NCI-H446 (cell line): ENCODE results near the gene ACOXL.
"Not testable (repeated sequence)": the region's sequence is repeated elsewhere in the genome, so short reads cannot be mapped to it uniquely, and the experiment has no call there.

Experiments used
- DNase-seq, 2 experiments: peaks; one replicate each; lab custom pipeline; 2025; lab: John Stamatoyannopoulos, UW

The ACOXL gene

GRCh38 chr2:111061191-111061590 is 328.8 kb downstream of the ACOXL start:
- no peak for DNase-seq

- no peak for DNase-seq
Measured at GRCh38 chr2:111062417-111062816, 330.0 kb downstream of the ACOXL start.

- DNase-seq = no peak
Measured at GRCh38 chr2:111066062-111066593, 333.8 kb downstream of the ACOXL start.

GRCh38 chr2:111068435-111069058 is 336.2 kb downstream of the ACOXL start:
- DNase-seq = no peak

- DNase-seq = no peak
Measured at GRCh38 chr2:111069722-111070121, 337.3 kb downstream of the ACOXL start.

GRCh38 chr2:111071600-111072171 is 339.3 kb downstream of the ACOXL start:
- DNase-seq = peak in 1 of 2 experiments; percentile 1

GRCh38 chr2:111072220-111072871 is 340.0 kb downstream of the ACOXL start:
- DNase-seq = peak; percentile 61 to 67

- DNase-seq = not testable (repeated sequence)
Measured at GRCh38 chr2:111082659-111083058, 350.3 kb downstream of the ACOXL start.

- DNase-seq = no peak
Measured at GRCh38 chr2:111091811-111092211, 359.4 kb downstream of the ACOXL start.

- DNase-seq = no peak
Measured at GRCh38 chr2:111094691-111095090, 362.3 kb downstream of the ACOXL start.

- no peak for DNase-seq
Measured at GRCh38 chr2:111095434-111095833, 363.1 kb downstream of the ACOXL start.

GRCh38 chr2:111099402-111099801 is 367.0 kb downstream of the ACOXL start:
- no peak for DNase-seq

- DNase-seq = no peak
Measured at GRCh38 chr2:111100087-111100764, 367.9 kb downstream of the ACOXL start.

GRCh38 chr2:111100765-111101162 is 368.4 kb downstream of the ACOXL start:
- DNase-seq = no peak

GRCh38 chr2:111101592-111101991 is 369.2 kb downstream of the ACOXL start:
- no peak for DNase-seq

- no peak for DNase-seq
Measured at GRCh38 chr2:111102216-111102615, 369.8 kb downstream of the ACOXL start.

GRCh38 chr2:111105926-111106325 is 373.6 kb downstream of the ACOXL start:
- no peak for DNase-seq

- DNase-seq = no peak
Measured at GRCh38 chr2:111106706-111107105, 374.3 kb downstream of the ACOXL start.

- no peak for DNase-seq
Measured at GRCh38 chr2:111108745-111109271, 376.4 kb downstream of the ACOXL start.

GRCh38 chr2:111111101-111111755 is 378.9 kb downstream of the ACOXL start:
- no peak for DNase-seq

- no peak for DNase-seq
Measured at GRCh38 chr2:111113838-111114237, 381.5 kb downstream of the ACOXL start.
